Esophagus squamous epithelium (tissue), 5 donors: ENCODE results near the gene STK11. TPM values are rescaled to one million over a fixed set of nuclear protein-coding genes. Genes with fewer than 3 reads are reported as not detected.
A peak's percentile ranks its signal among the peaks of the same experiment; 100 is the strongest.

ENCODE experiments used
- DNase-seq: peaks from one replicate; lab custom pipeline; 2025; lab: John Stamatoyannopoulos, UW
- H3K27ac ChIP-seq, 4 donors: fragments of 200-600 bp; sonication (generic); one replicate each; pipeline ENCODE4 v1.5.1; 2016 to 2019; ENCODE audit warnings: mild to moderate bottlenecking in 1 of 4
- H3K27me3 ChIP-seq, 4 donors: fragments of 200-600 bp; sonication (generic); 1 replicate in 3 of 4; 2 replicates in 1 of 4; pipeline versions ENCODE4 v1.5.1 to v1.6.0; 2017 to 2021; ENCODE audit warnings: antibody characterized with exemption in 1 of 4
- H3K36me3 ChIP-seq, 3 donors: fragments of 200-600 bp; sonication (generic); one replicate each; pipeline ENCODE4 v1.5.1; 2016 to 2019
- H3K4me1 ChIP-seq, 3 donors: fragments of 200-600 bp; sonication (generic); one replicate each; pipeline ENCODE4 v1.5.1; 2017 to 2019
- H3K4me3 ChIP-seq, 4 donors: fragments of 200-600 bp; sonication (generic); 1 replicate in 3 of 4; 2 replicates in 1 of 4; pipeline ENCODE4 v1.5.1; 2016 to 2019; ENCODE audit warnings: mild to moderate bottlenecking in 2 of 4, moderate library complexity in 1 of 4
- H3K9me3 ChIP-seq, 3 donors: fragments of 200-600 bp; sonication (generic); one replicate each; pipeline ENCODE4 v1.5.1; 2016 to 2019
- POLR2A ChIP-seq, 4 donors: fragments of 450-650 bp; IDR thresholded peaks; one replicate each; pipeline ENCODE4 v1.6.1; 2017; ENCODE audit warnings: antibody characterized with exemption in 4 of 4, mild to moderate bottlenecking in 4 of 4, moderate library complexity in 3 of 4
- WGBS, 2 donors: methylation state at CpG; one replicate each; pipeline ENCODE4 v1.1.5; 2018; 5-methylcytosine and 5-hydroxymethylcytosine counted together
- intact Hi-C: fragments of 100-400 bp; cut with DNase I; formaldehyde crosslinking; loops from one replicate; pipeline ENCODE4 v1.15.0; 2022
- total RNA-seq, 4 donors: library from RNA; depleted of rRNA; stranded (reverse); fragments of >200 nt; gene quantifications; one replicate each; pipeline ENCODE4 v1.1.0, GENCODE V29; 2016
- TF ChIP-seq, protein P1 (sequence below), 6 experiments: fragments of 450-650 bp in 4 of 6; fragments of 200-600 bp in 2 of 6; sonication (generic) in 2 of 6; IDR thresholded peaks; one replicate each; pipeline ENCODE4 v1.5.1; 2016 to 2019; ENCODE audit warnings: antibody characterized with exemption in 6 of 6, mild to moderate bottlenecking in 4 of 6, moderate library complexity in 4 of 6
- donor health status: DM: yes; HTN: yes; CAD: no.

STK11 gene
- total RNA-seq, 4 donors from 2014 or later = 59.3 to 68.5 (median 61.6) TPM

DNA sequence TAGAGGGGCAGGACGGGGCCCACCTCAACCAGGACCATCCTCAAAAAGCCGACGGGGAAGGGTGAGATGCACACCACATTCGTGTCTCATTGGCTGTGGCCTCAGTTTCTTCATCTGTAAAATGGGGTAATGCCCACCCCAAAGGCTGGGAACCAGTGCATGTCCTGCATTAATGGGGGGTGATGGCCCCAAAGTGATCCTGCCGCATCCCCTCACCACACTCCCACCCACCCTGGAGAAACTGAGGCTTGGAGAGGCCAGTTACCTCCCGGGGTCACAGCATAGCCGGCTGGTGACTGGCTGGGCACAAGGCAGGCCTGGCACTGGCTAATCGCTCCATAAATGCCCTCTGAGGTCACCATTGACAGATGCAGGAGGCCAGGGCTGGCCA is 42.2 kb downstream of the STK11 start:
- Histone ChIP-seq H3K4me1 (peaks cover 53 to 79% (median 57%) of the 10 kb centered on the region in 3 donors), H3K36me3 (peaks cover 0 to 38% (median 8%) of the 10 kb centered on the region in 3 donors), H3K27ac (peak overlapping the region; percentile 96 to 100 (median 100)), H3K27me3 (no peaks in the 10 kb centered on the region), H3K9me3 (no peaks in the 10 kb centered on the region), H3K4me3 (peak overlapping the region; percentile 73 to 98 (median 90))
- intact Hi-C loops = no loop called here
- DNase-seq = no peak
- WGBS, 2 donors = 70 to 72% methylated on average over 5 of the region's 8 CpGs
- TF ChIP-seq POLR2A (IDR thresholded peaks at IDR 0.05) = no peak
- TF ChIP-seq, protein P1, sequence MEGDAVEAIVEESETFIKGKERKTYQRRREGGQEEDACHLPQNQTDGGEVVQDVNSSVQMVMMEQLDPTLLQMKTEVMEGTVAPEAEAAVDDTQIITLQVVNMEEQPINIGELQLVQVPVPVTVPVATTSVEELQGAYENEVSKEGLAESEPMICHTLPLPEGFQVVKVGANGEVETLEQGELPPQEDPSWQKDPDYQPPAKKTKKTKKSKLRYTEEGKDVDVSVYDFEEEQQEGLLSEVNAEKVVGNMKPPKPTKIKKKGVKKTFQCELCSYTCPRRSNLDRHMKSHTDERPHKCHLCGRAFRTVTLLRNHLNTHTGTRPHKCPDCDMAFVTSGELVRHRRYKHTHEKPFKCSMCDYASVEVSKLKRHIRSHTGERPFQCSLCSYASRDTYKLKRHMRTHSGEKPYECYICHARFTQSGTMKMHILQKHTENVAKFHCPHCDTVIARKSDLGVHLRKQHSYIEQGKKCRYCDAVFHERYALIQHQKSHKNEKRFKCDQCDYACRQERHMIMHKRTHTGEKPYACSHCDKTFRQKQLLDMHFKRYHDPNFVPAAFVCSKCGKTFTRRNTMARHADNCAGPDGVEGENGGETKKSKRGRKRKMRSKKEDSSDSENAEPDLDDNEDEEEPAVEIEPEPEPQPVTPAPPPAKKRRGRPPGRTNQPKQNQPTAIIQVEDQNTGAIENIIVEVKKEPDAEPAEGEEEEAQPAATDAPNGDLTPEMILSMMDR (IDR thresholded peaks at IDR 0.05) = no peak

DNA sequence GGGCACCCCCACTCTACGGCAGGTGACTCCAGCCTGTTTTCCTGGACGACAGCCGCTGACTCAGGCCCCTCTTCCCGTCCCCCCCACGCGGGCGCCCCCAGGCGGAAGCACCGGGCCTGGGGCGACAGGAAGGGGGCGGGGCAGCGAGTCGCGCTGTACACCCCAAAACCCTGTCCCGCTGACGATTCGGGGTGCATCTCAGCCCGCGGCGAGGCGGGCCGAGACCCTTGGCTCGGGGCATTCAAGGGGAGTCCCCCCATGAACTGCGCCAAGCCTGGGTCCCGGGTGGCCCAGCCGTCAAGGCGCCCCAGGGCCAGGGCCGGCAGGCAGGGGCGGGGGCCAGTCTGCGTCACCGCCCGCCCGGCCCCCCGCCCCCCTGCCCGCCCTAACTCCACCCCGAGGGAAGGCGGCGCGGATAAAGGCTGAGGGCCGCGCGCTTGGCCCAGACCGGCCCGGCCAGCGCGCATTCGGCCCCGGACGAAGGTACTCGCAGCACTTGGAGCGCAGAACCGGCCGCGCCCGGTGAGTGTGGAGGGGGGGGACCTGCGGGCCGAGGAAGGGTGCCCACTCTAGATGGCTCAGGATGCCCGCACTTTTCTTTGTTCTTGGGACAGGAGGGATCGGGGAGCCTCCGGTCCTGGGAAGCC is 42.7 kb downstream of the STK11 start, which contains the start of gene MIDN:
Gene MIDN, plus strand, starts transcription at position 445 of the 647 bp plus-strand sequence. CDS start 1,714 bp downstream, outside the sequence.
- peak within 1 kb of the TSS; percentile 96 to 100 (median 100) for H3K27ac ChIP-seq
- H3K4me3 ChIP-seq = peak within 1 kb of the TSS; percentile 73 to 98 (median 90)
- 0% methylated on average over 3 to 9 of the region's 60 CpGs for WGBS, 2 donors
- DNase-seq = no peak
- TF ChIP-seq, protein P1 (IDR thresholded peaks at IDR 0.05) = peak in 3 of 6 experiments; percentile 21 to 32 (median 21)
- TF ChIP-seq POLR2A (IDR thresholded peaks at IDR 0.05) = peak in 3 of 4 donors; percentile 32 to 91 (median 85)
- intact Hi-C loops = no loop called here
- peaks cover 49 to 79% (median 59%) of the 10 kb centered on the region in 3 donors for H3K4me1 ChIP-seq
- H3K27me3 ChIP-seq = no peaks in the 10 kb centered on the region
- peaks cover 0 to 35% (median 8%) of the 10 kb centered on the region in 3 donors for H3K36me3 ChIP-seq
- no peaks in the 10 kb centered on the region for H3K9me3 ChIP-seq

DNA sequence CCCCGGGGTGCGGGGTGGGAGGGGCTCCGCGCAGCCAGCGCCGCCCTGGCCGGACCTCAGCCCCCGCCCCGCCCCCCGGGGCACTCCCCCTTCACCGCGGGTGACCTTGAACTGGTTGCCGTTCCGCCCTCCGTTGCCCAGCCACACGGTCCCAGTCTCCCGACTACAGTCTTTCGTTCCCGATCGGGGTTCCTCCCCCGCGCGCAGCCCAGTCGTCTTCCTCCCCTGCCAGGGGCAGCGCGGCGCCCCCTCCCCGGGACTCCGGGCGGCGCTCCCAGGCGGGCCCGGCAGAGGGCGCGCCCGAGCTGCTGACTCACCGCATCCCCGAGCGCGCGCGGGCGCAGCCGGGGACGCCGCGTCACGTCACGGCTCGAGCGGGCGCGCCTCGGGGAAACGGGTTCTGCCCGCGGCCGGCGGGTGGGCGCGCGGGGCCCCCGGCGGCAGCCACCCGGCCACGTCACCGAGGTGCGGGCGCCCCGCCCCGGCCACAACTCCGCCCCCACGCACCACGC is 43.3 kb downstream of the STK11 start:
- intact Hi-C loops = no loop called here
- H3K27ac ChIP-seq = peak overlapping the region; percentile 96 to 100 (median 100)
- H3K36me3 ChIP-seq = peaks cover 2 to 33% (median 8%) of the 10 kb centered on the region in 3 donors
- no peaks in the 10 kb centered on the region for H3K9me3 ChIP-seq
- DNase-seq = no peak
- 0 to 2% methylated on average over 8 to 11 of the region's 74 CpGs for WGBS, 2 donors
- TF ChIP-seq, protein P1 (IDR thresholded peaks at IDR 0.05) = peak; percentile 62 to 98 (median 93)
- TF ChIP-seq POLR2A (IDR thresholded peaks at IDR 0.05) = no peak
- peak overlapping the region; percentile 73 to 98 (median 90) for H3K4me3 ChIP-seq
- H3K27me3 ChIP-seq = no peaks in the 10 kb centered on the region
- peaks cover 47 to 79% (median 59%) of the 10 kb centered on the region in 3 donors for H3K4me1 ChIP-seq

DNA sequence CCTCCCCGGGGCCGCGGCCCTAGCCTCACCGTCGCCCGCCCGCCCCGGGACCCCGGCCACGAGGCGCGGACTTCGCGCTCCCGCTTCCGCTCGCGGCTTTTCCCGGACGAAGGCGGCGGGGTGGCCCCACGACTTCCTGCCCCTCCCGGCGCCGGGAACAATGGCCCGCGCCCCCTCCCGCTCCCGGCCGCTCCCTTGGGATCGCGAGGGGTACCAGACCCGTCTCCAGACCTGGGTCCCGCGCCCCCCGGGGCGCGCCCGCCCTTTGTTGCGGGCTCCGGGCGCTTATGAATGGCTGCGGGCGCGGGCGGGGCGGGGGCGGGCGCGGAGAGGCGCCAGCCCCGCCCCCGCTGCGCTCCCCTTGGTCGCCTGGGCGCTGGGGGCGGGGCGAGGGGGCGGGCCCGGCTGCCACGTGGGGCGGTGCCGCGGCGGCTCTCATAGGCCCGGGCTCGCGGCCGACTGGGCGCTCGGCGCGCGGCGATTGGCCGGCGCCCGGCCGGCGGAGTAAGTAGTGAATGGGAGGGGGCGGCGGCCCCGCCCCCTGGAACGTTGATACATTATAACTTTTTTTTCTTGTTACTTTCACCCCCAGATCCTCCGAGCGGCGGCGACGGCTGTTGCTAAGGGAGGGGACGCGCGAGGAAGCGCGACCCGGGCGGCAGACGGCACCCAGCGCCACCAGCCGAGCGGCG is 43.9 kb downstream of the STK11 start:
- Histone ChIP-seq H3K27ac (peak overlapping the region; percentile 98 to 100 (median 100)), H3K36me3 (peaks cover 8 to 35% (median 13%) of the 10 kb centered on the region in 3 donors), H3K9me3 (no peaks in the 10 kb centered on the region), H3K27me3 (no peaks in the 10 kb centered on the region), H3K4me1 (peaks cover 47 to 79% (median 59%) of the 10 kb centered on the region in 3 donors), H3K4me3 (peak overlapping the region; percentile 73 to 98 (median 90))
- intact Hi-C loops = no loop called here
- TF ChIP-seq POLR2A (IDR thresholded peaks at IDR 0.05) = peak in 3 of 4 donors; percentile 95 to 96 (median 96)
- TF ChIP-seq, protein P1 (IDR thresholded peaks at IDR 0.05) = peak in 1 of 6 experiments; percentile 31
- 0% methylated on average over 11 to 17 of the region's 102 CpGs for WGBS, 2 donors
- peak; percentile 78 for DNase-seq
